Testis (tissue), 2 donors: ENCODE results near the gene EDARADD.

Experiments used
- POLR2A ChIP-seq: fragments of 450-650 bp; IDR thresholded peaks from one replicate; pipeline ENCODE4 v1.6.1; 2017; ENCODE audit warnings: antibody characterized with exemption, mild to moderate bottlenecking, moderate library complexity
- TF ChIP-seq, protein P1 (sequence below), 3 experiments: fragments of 450-650 bp in 2 of 3; fragments of 200-600 bp in 1 of 3; sonication (generic) in 1 of 3; IDR thresholded peaks; one replicate each; pipeline ENCODE4 v1.5.1; 2016 to 2019; ENCODE audit warnings: antibody characterized with exemption in 3 of 3, mild to moderate bottlenecking in 2 of 3, moderate library complexity in 1 of 3

GRCh38 chr1:236469466-236469865 lies 75.4 kb downstream of the EDARADD start:
- TF ChIP-seq, protein P1, sequence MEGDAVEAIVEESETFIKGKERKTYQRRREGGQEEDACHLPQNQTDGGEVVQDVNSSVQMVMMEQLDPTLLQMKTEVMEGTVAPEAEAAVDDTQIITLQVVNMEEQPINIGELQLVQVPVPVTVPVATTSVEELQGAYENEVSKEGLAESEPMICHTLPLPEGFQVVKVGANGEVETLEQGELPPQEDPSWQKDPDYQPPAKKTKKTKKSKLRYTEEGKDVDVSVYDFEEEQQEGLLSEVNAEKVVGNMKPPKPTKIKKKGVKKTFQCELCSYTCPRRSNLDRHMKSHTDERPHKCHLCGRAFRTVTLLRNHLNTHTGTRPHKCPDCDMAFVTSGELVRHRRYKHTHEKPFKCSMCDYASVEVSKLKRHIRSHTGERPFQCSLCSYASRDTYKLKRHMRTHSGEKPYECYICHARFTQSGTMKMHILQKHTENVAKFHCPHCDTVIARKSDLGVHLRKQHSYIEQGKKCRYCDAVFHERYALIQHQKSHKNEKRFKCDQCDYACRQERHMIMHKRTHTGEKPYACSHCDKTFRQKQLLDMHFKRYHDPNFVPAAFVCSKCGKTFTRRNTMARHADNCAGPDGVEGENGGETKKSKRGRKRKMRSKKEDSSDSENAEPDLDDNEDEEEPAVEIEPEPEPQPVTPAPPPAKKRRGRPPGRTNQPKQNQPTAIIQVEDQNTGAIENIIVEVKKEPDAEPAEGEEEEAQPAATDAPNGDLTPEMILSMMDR (IDR thresholded peaks at IDR 0.05), result no peak
- no peak for TF ChIP-seq POLR2A
